Stomach (tissue), 9 donors: ENCODE measurements around the gene WFIKKN2. TPM values are rescaled to one million over a fixed set of nuclear protein-coding genes. Genes with fewer than 3 reads are reported as not detected.
A peak's percentile ranks its signal among the peaks of the same experiment; 100 is the strongest.

Experiments
- DNase-seq, 2 donors: peaks; one replicate each; pipeline versions ENCODE4 v3.0.0 to v3.0.0-alpha.2; 2013 to 2019
- H3K27ac ChIP-seq, 5 donors: fragments of 200-600 bp in 4 of 5; sonication (generic) in 4 of 5; one replicate each; pipeline ENCODE4 v1.5.1; 2013 to 2019; ENCODE audit warnings: mild to moderate bottlenecking in 1 of 5, moderate library complexity in 1 of 5
- H3K27me3 ChIP-seq, 3 donors: fragments of 200-600 bp; sonication (generic); one replicate each; pipeline ENCODE4 v1.5.1; 2017 to 2019; ENCODE audit warnings: mixed run types in 1 of 3
- H3K36me3 ChIP-seq, 4 donors: fragments of 200-600 bp; sonication (generic); 1 replicate in 3 of 4; 2 replicates in 1 of 4; pipeline ENCODE4 v1.5.1; 2016 to 2019
- H3K4me1 ChIP-seq, 4 donors: fragments of 200-600 bp; sonication (generic); one replicate each; pipeline ENCODE4 v1.5.1; 2016 to 2019
- H3K4me3 ChIP-seq, 4 donors: fragments of 200-600 bp; sonication (generic) in 3 of 4; one replicate each; pipeline ENCODE4 v1.5.1; 2016 to 2019; ENCODE audit warnings: mild to moderate bottlenecking in 1 of 4
- H3K9me3 ChIP-seq, 4 donors: fragments of 200-600 bp; sonication (generic); one replicate each; pipeline ENCODE4 v1.5.1; 2016 to 2019
- CTCF ChIP-seq, 7 experiments: fragments of 450-650 bp in 4 of 7; fragments of 200-600 bp in 3 of 7; sonication (generic) in 3 of 7; IDR thresholded peaks; one replicate each; pipeline ENCODE4 v1.5.1; 2016 to 2019; ENCODE audit warnings: antibody characterized with exemption in 7 of 7, control low read depth in 2 of 7, mild to moderate bottlenecking in 1 of 7
- EP300 ChIP-seq: sonication (generic); formaldehyde crosslinking; IDR thresholded peaks from one replicate; pipeline ENCODE4 v1.6.1; 2017; ENCODE audit warnings: antibody characterized with exemption
- POLR2A ChIP-seq, 4 donors: fragments of 450-650 bp; IDR thresholded peaks; one replicate each; pipeline ENCODE4 v1.6.1; 2016; ENCODE audit warnings: antibody characterized with exemption in 4 of 4, control low read depth in 2 of 4, mild to moderate bottlenecking in 1 of 4, moderate library complexity in 1 of 4
- POLR2AphosphoS5 ChIP-seq, 3 donors: sonication (generic); formaldehyde crosslinking; IDR thresholded peaks; one replicate each; pipeline ENCODE4 v1.6.1; 2016; ENCODE audit warnings: antibody characterized with exemption in 3 of 3
- WGBS, 5 donors: extraction: QIAGEN DNeasy Blood & Tissue Kit in 3 of 5; methylation state at CpG; one replicate each; pipeline versions ENCODE4 v1.1.5 to v1.1.7; 2013 to 2018; 5-methylcytosine and 5-hydroxymethylcytosine counted together
- intact Hi-C: fragments of 100-400 bp; cut with DNase I; formaldehyde crosslinking; loops from one replicate; pipeline ENCODE4 v1.15.1; 2023; ENCODE audit warnings: low total_unique reads
- polyA plus RNA-seq, 3 donors: library from polyadenylated mRNA; stranded (reverse); fragments of 200-250 nt; gene quantifications; one replicate each; pipeline ENCODE4 v1.2.3, GENCODE V29; 2013
- total RNA-seq, 5 donors: library from RNA; depleted of rRNA; stranded (reverse); fragments of >200 nt; gene quantifications; one replicate each; pipeline versions ENCODE4 v1.1.0 to v1.2.3, GENCODE V29; 2014 to 2016
- donor health status: healthy with polysubstance abuse.
- donor health status: Bipolar disorder and iron deficiency.
- donor health status: healthy.

The WFIKKN2 gene
- total and polyA plus RNA-seq, 8 donors: 0.05 to 0.46 (median 0.21) TPM; not detected in 4

- Histone ChIP-seq H3K27me3 (peaks cover 0 to 37% (median 8%) of the 10 kb centered on the region in 3 donors), H3K27ac (peak overlapping the region in 1 of 5 donors; percentile 1), H3K36me3 (no peaks in the 10 kb centered on the region), H3K9me3 (no peaks in the 10 kb centered on the region), H3K4me1 (peaks cover 7 to 36% (median 19%) of the 10 kb centered on the region in 4 donors), H3K4me3 (no peak overlapping the region)
- intact Hi-C loops: loop anchor here (5.0 kb wide), 1 partner anchor 39 kb away; no protein-coding TSS in a partner anchor
- DNase-seq: peak; percentile 34 to 76
- 21 to 55% (median 33%) methylated on average over 6 to 11 of the region's 11 CpGs for WGBS, 5 donors
- TF ChIP-seq EP300: no peak
- TF ChIP-seq POLR2A (IDR thresholded peaks at IDR 0.05): no peak
- TF ChIP-seq POLR2AphosphoS5 (IDR thresholded peaks at IDR 0.05): no peak
- no peak for TF ChIP-seq CTCF (IDR thresholded peaks at IDR 0.05)
Observed at GRCh38 chr17:50831471-50831928, 3.9 kb upstream of the WFIKKN2 start.

GRCh38 chr17:50832267-50832863 lies 3.0 kb upstream of the WFIKKN2 start:
- Histone ChIP-seq H3K27me3 (peaks cover 0 to 37% (median 8%) of the 10 kb centered on the region in 3 donors), H3K4me1 (peaks cover 7 to 36% (median 19%) of the 10 kb centered on the region in 4 donors), H3K4me3 (no peak overlapping the region), H3K36me3 (no peaks in the 10 kb centered on the region), H3K9me3 (no peaks in the 10 kb centered on the region), H3K27ac (no peak overlapping the region)
- DNase-seq: no peak
- TF ChIP-seq CTCF (IDR thresholded peaks at IDR 0.05): no peak
- TF ChIP-seq EP300: no peak
- TF ChIP-seq POLR2AphosphoS5 (IDR thresholded peaks at IDR 0.05): no peak
- no peak for TF ChIP-seq POLR2A (IDR thresholded peaks at IDR 0.05)
- WGBS, 5 donors: 85 to 93% (median 88%) methylated on average over 10 to 12 of the region's 12 CpGs
- intact Hi-C loops: loop anchor here (5.0 kb wide), 1 partner anchor 40 kb away; no protein-coding TSS in a partner anchor

- Histone ChIP-seq H3K36me3 (no peaks in the 10 kb centered on the region), H3K4me1 (peaks cover 7 to 36% (median 19%) of the 10 kb centered on the region in 4 donors), H3K27me3 (peaks cover 0 to 37% (median 8%) of the 10 kb centered on the region in 3 donors), H3K4me3 (no peak overlapping the region), H3K27ac (no peak overlapping the region), H3K9me3 (no peaks in the 10 kb centered on the region)
- intact Hi-C loops: loop anchor here (5.0 kb wide), 1 partner anchor 41 kb away; no protein-coding TSS in a partner anchor
- DNase-seq: no peak
- TF ChIP-seq POLR2AphosphoS5 (IDR thresholded peaks at IDR 0.05) (no peak), EP300 (no peak), CTCF (IDR thresholded peaks at IDR 0.05) (no peak), POLR2A (IDR thresholded peaks at IDR 0.05) (no peak)
- 66 to 85% (median 78%) methylated on average over 12 to 13 of the region's 13 CpGs for WGBS, 5 donors
Observed at GRCh38 chr17:50832864-50833381, 2.5 kb upstream of the WFIKKN2 start.

GRCh38 chr17:50833510-50834428 lies 1.6 kb upstream of the WFIKKN2 start:
- Histone ChIP-seq H3K27ac (no peak overlapping the region), H3K27me3 (peaks cover 0 to 37% (median 8%) of the 10 kb centered on the region in 3 donors), H3K4me3 (no peak overlapping the region), H3K9me3 (no peaks in the 10 kb centered on the region), H3K4me1 (peaks cover 7 to 36% (median 19%) of the 10 kb centered on the region in 4 donors), H3K36me3 (no peaks in the 10 kb centered on the region)
- DNase-seq: peak in 1 of 2 donors; percentile 16
- TF ChIP-seq POLR2AphosphoS5 (IDR thresholded peaks at IDR 0.05) (no peak), POLR2A (IDR thresholded peaks at IDR 0.05) (no peak), CTCF (IDR thresholded peaks at IDR 0.05) (no peak), EP300 (no peak)
- intact Hi-C loops: loop anchor here (5.0 kb wide), 1 partner anchor 41 kb away; no protein-coding TSS in a partner anchor
- 88 to 96% (median 93%) methylated on average over 38 of the region's 38 CpGs for WGBS, 5 donors
